ENCODE results near the gene DGCR2.
"Not testable (repeated sequence)": the region's sequence is repeated elsewhere in the genome, so short reads cannot be mapped to it uniquely, and the experiment has no call there.

Gene DGCR2

GRCh38 chr22:19107730-19108074 lies 14.5 kb downstream of the DGCR2 start:
- no peak for DNase-seq (ENCODE audit: low spot score)

- DNase-seq (ENCODE audit: low spot score) = no peak
Measured at GRCh38 chr22:19106886-19107729, 15.1 kb downstream of the DGCR2 start.

DNA sequence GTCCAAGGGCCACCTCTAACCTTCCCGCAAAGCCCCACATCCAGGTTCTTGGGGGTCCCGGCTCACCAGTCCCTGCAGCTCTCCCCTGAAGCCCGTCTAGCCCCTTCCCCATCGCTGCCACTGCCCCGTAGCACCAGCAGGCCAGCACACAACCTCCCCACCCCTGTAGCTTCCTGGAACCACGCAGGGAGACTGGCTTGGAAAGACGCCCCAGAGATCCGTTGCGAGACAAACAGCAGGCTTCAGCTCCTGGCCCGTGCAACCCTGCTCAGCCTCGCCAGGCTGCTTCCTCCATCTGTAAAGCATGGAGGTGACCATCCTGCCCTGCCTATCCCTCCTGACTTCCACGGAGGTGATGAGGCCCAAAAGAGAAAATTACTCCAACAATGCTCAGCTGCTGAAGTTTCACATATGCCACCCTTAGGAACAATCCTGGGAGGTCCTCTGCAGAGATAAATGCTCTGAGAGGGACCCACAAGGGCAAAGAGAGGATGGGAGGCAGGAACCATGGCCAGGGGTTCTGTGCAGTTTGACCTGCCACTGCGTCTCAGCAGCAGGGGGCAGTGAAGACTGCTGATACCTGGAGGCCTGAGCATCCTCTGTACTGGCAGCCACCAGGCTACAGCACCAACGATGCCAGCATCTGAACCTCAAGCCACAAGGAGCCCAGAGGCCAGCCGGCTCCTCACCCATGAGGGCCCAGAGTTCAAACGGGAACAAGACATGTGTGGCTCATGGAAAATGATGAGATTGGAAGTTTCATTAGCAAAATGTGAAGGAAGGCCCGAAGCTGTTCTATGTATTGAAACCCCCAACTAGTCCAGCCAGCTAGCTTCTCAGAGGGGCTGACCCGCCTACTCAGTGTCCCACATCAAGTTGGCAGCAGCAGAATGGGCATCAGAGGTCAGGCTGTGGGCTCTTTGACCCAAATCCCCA lies 16.1 kb downstream of the DGCR2 start:
- no peak for DNase-seq (ENCODE audit: low spot score)

- no peak for DNase-seq (ENCODE audit: low spot score)
Measured at GRCh38 chr22:19105456-19105855, 16.8 kb downstream of the DGCR2 start.

GRCh38 chr22:19103880-19104821 lies 18.1 kb downstream of the DGCR2 start:
- no peak for DNase-seq (ENCODE audit: low spot score)

GRCh38 chr22:19098157-19098556 lies 24.1 kb downstream of the DGCR2 start:
- no peak for DNase-seq (ENCODE audit: low spot score)

- no peak for DNase-seq (ENCODE audit: low spot score)
Measured at GRCh38 chr22:19097518-19097917, 24.7 kb downstream of the DGCR2 start.

- no peak for DNase-seq (ENCODE audit: low spot score)
Measured at GRCh38 chr22:19096555-19096954, 25.7 kb downstream of the DGCR2 start.

- DNase-seq (ENCODE audit: low spot score) = no peak
Measured at GRCh38 chr22:19094393-19094997, 27.7 kb downstream of the DGCR2 start.

- no peak for DNase-seq (ENCODE audit: low spot score)
Measured at GRCh38 chr22:19092725-19093124, 29.5 kb downstream of the DGCR2 start.

GRCh38 chr22:19090586-19091127 lies 31.6 kb downstream of the DGCR2 start:
- no peak for DNase-seq (ENCODE audit: low spot score)

GRCh38 chr22:19090183-19090582 lies 32.0 kb downstream of the DGCR2 start:
- no peak for DNase-seq (ENCODE audit: low spot score)

- no peak for DNase-seq (ENCODE audit: low spot score)
Measured at GRCh38 chr22:19088866-19089595, 33.2 kb downstream of the DGCR2 start.

DNA sequence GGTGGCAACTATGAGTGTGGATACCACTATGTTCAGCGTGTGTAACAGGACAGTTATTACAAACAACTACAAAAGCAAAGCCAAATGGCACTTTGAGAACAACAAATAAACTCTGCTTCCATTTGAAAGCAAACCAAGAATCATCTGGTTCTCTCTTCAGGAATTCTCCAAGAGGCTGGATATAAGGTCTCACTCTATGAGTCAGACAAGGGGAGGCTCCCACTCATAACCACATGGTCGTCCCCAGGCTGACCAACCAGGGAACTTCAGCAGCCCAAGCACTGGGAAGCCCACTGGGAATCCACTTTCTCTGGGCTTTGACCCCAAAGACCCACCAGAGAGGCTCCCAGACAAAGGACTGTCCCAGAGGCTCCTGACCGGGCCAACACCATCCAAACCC lies 35.3 kb downstream of the DGCR2 start:
- DNase-seq (ENCODE audit: low spot score) = no peak

GRCh38 chr22:19086417-19086816 lies 35.8 kb downstream of the DGCR2 start:
- DNase-seq (ENCODE audit: low spot score) = no peak

DNA sequence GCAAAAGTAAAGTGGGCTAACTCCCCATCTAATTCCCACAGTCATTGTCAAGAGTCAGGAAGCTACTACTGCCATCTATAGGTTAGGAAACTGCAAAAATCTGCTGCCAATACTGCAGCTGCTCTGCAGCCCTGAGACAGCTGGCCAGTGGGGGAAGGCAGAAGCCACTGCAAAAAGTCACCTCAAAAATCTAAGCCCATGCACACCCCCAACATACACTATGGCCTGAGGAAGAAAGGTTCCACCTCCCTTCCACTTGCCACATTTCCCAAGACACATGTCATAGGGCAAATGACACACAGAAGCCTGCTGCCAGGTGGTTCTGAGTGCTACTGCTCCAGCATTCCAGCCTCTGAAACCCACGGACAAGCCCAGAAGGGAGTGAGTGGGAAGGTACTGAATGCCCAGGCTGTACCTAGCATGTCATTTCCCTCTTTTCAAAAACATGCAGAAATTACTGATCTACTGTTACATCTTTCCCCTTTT lies 36.9 kb downstream of the DGCR2 start:
- DNase-seq (ENCODE audit: low spot score) = no peak

GRCh38 chr22:19084586-19084985 lies 37.6 kb downstream of the DGCR2 start:
- not testable (repeated sequence) for DNase-seq (ENCODE audit: low spot score)

- not testable (repeated sequence) for DNase-seq (ENCODE audit: low spot score)
Measured at GRCh38 chr22:19084126-19084525, 38.1 kb downstream of the DGCR2 start.

DNA sequence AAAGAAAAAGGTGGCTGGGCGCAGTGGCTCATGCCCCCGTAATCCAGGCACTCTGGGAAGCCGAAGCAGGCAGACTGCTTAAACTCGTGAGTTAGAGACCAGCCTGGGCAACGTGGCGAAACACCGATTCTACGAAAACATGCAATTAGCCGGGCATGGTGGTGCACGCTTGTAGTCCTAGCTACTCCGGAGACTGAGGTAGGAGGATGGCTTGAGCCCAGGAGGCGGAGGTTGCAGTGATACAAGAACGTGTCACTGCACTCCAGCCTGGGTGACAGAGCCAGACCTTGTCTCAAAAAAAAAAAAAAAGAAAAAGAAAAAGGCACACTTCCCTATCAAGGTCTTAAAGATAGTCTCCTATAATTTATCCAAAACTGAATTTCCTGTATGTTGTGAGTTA lies 39.4 kb downstream of the DGCR2 start:
- DNase-seq (ENCODE audit: low spot score) = no peak

DNA sequence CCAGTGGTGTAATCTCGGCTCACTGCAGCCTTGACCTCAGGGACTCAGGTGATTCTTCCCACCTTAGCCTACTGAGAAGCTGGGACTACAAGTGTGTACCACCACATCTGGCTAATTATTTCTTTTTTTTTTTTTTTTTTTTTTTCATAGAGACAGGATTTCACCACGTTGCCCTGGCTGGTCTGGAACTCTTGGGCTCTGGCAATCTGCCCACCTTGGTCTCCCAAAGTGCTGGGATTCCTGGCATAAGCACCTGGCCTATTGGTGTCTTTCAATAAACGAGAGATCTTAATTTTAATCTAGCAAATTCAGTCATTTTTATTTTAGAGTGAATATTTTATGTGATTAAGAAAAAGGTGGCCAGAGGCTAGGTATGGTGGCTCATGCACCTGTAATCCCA lies 40.1 kb downstream of the DGCR2 start:
- no peak for DNase-seq (ENCODE audit: low spot score)

Measured in putamen (tissue), 1 donor.